Activated gamma-delta T cell treated with anti-CD3 and anti-CD28 coated beads, Interleukin-2, amount 50 U/mL, for 16 hours (primary cell): ENCODE measurements around the gene ZNFX1.

Experiments
- DNase-seq: peaks from one replicate; pipeline ENCODE4 v3.0.0-alpha.2; 2020; ENCODE audit warnings: low read depth

Gene ZNFX1

DNA sequence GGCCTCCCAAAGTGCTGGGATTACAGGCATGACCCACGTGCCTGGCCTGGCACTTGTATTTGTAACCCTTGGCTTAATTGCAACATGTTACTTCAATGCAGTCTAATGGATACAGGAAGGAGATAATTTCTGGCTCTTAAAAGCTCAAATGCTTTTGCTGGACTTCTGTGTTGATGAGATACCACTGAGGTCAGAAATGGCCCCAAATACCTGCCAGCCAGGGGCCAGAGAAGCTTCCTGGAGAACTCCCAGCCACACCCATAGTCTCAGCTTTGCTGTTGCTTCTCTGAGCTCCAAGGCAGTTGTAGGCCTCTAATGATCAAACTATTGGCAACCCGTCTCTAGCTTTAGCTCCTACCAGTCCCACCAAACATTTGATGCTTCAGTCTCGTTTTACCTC lies 14.2 kb upstream of the ZNFX1 start:
- DNase-seq, result no peak

DNA sequence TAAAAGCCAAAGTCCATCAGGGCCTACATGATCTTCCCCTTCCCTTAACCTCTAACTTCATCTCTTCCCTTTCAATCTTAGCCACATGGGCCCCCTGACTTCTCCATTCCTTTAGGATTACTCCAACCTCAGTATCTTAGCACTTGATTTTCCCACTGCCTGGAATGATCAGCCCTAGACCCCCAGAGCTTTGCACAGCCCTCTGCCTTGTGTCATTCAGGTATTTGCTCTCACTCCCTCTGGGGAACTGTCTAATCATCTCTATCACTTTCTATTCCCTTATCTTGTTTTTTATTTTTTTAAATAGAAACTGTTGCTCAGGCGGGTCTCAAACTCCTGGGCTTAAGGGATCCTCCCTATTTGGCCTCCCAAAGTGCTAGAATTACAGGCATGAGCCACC lies 13.3 kb upstream of the ZNFX1 start:
- no peak for DNase-seq

GRCh38 chr20:49290608-49291191 lies 12.8 kb upstream of the ZNFX1 start:
- no peak for DNase-seq

- no peak for DNase-seq
These were observed 11.2 kb upstream of the ZNFX1 start for GRCh38 chr20:49288784-49289696.

GRCh38 chr20:49288250-49288751 lies 10.4 kb upstream of the ZNFX1 start:
- DNase-seq, result no peak

DNA sequence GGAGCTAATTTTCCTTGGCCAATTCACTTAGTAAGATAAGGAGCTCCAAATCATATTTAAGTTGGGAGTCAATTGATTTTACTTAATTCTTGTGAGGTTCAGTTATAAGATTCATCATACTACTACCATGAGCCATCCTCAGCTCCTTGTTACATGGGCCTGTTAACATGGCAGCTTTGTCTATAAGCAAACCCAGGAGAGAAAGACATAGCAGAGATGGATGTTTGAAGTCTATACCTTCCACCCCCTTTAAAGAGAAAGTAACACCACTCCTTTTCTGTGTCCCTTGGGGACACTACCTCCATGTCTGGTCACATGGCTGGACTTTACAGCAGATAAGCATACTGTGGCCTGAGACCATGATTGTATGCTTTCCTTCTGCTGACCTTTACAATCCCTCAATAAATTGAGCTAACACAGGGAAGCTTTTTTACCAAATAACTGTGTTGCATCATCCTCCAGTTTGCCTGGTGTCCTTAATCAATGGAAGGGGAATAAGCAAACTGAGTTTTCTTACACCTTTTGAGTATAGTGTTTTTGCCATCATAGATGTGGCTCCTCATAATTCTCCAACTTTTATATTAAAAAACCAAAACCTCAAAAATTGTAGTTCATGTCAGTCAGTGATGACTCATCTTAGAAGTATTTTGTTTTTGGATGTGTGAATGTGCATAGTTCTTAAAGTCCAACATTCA lies 9.8 kb upstream of the ZNFX1 start:
- DNase-seq, result no peak

GRCh38 chr20:49286689-49287551 lies 9.1 kb upstream of the ZNFX1 start:
- DNase-seq, result no peak

DNA sequence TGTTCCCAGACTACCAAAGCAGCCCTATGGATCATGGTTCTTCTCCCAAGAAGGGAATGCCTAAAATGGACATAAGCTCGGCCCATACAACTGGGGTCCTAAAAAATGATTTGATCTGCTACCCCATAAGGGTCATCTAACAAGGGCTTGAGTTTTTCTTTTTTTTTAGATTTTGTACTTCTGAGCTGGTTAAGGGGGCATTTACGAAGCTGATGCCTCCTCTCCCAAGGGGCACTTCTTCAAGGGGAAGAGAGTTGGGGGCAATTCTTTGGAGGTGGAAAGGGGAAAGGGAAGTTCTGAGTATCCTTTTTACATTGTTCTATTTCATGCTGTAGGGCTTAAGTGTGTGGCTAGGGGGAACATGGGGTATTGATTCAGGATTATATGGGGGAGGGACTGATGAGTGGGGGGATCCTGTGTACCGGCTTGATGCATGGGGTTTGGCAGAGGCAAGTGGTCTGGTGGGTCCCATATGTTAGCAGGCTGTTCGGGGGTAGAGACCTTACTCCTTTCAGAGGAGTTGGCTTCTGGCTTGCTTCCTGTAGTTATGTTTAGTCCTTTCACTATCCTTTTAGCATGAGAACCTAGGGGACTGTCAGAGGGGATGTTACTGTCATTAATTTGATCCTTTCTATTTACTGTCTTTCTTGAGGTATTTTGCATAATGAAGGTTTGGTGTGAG lies 8.1 kb upstream of the ZNFX1 start:
- no peak for DNase-seq

GRCh38 chr20:49285233-49285668 lies 7.4 kb upstream of the ZNFX1 start:
- DNase-seq, result no peak

- DNase-seq, result no peak
These were observed 7.0 kb upstream of the ZNFX1 start for GRCh38 chr20:49284818-49285217.

DNA sequence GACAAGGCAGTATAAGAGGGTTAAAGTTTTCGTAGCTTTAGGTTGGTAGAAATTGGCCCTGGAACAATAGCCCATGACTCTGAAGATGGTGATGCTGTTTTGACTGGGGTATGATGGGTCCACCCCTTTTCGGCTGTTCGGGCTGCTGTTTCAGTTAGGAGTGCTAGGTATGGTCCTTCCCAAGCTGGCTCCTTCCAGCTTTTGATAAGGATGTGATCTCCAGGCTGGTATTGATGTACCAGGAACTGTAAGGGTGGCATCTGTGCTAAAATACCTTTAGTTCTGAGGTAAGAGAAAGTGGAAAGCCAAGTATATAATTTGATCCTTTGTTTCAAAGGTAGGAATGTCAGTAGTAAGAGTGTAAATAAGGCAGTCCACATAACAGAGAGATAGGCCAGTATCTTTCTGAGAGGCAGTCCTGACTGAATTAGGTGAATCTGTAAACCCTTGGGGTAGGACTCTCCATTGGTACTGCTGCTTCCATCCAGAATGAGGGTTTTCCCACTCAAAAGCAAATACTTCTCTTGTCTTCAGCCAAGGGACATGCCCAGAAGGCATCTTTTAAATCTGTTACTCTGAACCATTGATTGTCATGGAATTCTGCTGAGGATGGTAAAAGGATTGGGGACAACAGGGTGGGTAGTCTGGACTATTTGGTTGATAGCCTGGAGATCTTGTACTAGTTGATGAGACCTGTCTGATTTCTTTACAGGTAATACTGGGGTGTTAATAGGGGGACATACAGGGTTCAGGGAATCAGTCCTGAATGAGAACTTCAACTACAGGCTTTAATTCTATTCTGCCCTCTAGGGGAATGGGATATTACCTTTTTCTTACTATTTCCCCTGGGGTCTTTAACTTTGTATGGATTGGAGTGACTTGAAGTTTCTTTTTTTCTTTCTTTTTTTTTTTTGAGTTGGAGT lies 6.1 kb upstream of the ZNFX1 start:
- DNase-seq, result no peak

- no peak for DNase-seq
These were observed 5.4 kb upstream of the ZNFX1 start for GRCh38 chr20:49283176-49283702.

DNA sequence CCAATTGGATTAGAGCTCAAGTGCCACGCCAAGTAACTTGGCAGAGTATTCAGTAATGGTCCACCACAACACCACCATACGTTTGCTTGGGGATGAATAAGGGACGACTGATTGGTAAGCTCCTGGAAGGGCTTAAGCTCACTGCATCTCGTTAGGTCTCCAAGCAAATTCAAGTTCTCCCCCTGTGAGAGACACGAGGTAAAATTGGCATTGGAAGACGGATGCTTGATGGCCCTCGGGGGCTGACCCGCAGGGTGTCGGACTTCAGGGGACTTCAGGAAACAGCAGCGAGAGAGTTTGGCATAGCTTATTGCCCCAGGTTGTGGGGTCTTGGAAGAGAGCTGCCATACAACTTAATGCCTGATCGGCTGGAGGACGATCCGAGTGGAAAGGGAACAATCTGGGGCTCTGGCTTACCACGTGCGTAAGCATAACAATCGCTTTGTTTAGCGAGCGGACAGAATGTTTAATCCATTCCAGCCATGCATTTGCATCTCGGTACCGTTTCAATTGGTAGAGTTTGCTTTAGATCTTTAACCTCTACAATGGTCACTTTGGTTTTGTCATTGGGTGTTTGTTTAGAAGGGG lies 4.8 kb upstream of the ZNFX1 start:
- no peak for DNase-seq

- DNase-seq, result no peak
These were observed 4.1 kb upstream of the ZNFX1 start for GRCh38 chr20:49281913-49282467.

DNA sequence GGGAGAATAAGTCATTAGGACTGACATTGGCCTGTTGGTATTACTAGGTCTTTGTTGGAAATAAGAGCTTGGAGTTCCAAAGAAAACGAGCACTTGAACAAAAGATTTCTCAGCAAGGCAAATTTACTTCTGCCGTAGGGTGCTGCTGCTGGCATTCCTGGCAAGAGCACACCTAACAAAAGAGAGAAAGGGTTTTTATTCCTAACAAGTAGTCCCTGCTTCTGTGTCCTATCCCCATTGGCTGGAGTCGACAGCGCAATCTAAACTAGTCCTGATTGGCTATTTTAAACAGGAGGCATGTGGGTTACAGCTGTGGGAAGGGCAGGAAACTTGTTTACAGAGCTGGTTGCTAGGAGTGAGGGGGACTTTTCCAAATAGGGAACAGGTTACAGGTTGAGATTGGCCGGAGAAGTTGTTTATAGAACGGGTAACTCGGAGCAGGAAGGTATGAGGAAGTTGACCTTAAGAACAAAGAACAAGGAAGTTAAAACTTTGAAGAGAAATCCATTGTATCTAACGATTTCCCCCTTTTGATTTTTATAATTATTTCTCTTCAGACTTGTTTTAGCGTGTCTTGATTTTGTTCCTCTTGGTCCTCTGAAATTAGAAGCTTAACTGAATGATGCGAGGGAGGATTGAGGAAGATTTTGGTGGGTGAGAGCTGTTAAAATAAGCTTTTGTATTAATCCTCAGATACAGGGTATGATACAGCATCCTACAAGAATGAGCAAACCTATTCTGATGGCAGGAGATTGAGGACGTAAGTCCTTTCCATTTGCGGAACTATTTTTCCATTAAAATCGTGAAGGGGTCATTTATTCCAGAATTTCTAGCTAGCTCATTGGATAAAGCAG lies 3.4 kb upstream of the ZNFX1 start:
- DNase-seq, result no peak

DNA sequence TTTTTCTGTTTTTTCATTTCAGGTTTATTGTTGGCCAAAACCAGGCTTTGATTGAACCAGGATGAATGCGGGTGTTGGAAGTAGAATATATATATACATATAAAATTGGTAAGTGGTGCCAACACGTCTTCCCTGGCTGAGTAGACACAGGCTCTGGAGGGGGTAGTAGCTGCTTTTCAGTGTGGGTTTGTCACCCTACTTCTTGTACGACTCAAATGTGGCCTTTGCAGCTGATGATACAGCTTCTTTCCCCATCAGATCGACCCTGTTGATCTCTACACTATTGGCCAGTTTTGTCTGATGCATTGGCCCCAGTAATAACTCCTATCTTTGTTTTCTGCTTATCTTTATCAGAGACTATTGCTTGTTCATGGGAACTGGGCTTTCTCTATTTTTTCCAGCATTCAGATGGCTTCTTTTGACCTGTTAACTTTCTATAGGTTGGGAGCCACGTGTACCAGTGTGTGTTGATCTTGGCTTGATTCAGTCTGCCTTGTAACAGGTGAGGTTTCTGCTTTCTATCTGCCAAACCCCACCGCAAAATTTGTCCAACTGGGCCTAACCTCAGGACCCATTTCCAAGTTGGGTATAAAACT lies 2.7 kb upstream of the ZNFX1 start:
- DNase-seq, result no peak

DNA sequence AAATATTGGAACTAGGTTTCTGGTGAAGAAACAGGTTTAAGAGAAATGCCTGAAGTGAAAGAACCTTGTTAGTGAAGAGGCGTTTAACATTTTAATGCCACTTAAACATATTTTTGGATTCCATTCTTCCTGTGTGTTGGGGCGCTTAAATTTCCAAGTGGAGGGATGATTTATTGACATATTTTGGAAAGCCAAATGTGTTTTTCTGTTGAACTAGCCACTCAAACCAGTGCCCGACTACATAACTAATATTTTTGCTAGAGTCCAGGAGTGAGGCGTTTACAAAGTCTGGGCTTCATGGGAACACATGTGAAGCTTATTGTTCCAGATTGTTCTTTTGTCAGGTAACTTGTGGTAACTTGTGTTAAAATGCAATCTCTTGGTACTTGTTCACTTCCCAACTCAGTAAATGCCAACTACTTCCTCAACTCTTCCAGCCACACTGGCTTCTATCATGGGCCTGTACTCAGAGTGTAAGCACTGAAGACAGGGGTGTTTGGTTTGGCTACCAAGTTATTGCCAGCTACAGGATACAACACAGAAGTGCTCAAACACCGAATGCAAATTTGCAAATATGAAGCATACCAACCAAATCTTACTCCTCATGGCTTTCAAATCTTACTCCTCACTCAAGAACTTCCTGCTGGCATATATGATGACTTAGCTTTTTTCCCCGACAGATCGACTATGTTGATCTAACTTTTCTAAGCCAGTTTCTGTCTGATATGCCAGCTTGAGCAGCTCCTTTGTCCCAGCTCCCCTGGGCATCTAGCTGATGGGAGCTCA lies 2.0 kb upstream of the ZNFX1 start:
- no peak for DNase-seq
